GM23248 (cell line): ENCODE measurements around the gene SPTBN5. TPM values are rescaled to one million over a fixed set of nuclear protein-coding genes. Genes with fewer than 3 reads are reported as not detected.

Experiments
- DNase-seq: peaks from one replicate; pipeline ENCODE4 v3.0.0-alpha.2; 2015
- H2AFZ ChIP-seq: fragments of 200-600 bp; sonication (generic); 2 replicates; pipeline ENCODE4 v1.6.1; 2016; ENCODE audit warnings: antibody characterized with exemption
- H3F3A ChIP-seq: fragments of 200-600 bp; sonication (generic); 2 replicates; pipeline ENCODE4 v1.6.1; 2016; ENCODE audit warnings: mild to moderate bottlenecking, antibody characterized with exemption, mixed run types; ENCODE audit not compliant: insufficient read depth
- H3K27ac ChIP-seq: fragments of 200-600 bp; sonication (generic); 2 replicates; pipeline ENCODE4 v1.5.1; 2016; ENCODE audit warnings: mild to moderate bottlenecking
- H3K27me3 ChIP-seq: fragments of 200-600 bp; sonication (generic); replicated peaks from 2 replicates; pipeline ENCODE4 v1.6.1; 2016; ENCODE audit warnings: mild to moderate bottlenecking; ENCODE audit not compliant: insufficient read depth
- H3K36me3 ChIP-seq: fragments of 200-600 bp; sonication (generic); 2 replicates; pipeline ENCODE4 v1.6.1; 2016; ENCODE audit warnings: low read depth, mild to moderate bottlenecking
- H3K4me1 ChIP-seq: fragments of 200-600 bp; sonication (generic); 2 replicates; pipeline ENCODE4 v1.6.1; 2016; ENCODE audit warnings: mild to moderate bottlenecking; ENCODE audit not compliant: insufficient read depth
- H3K4me2 ChIP-seq: fragments of 200-600 bp; sonication (generic); one replicate; pipeline ENCODE4 v1.6.1; 2016; ENCODE audit warnings: mild to moderate bottlenecking; ENCODE audit not compliant: unreplicated experiment
- H3K4me3 ChIP-seq: fragments of 200-600 bp; sonication (generic); 2 replicates; pipeline ENCODE4 v1.5.1; 2016; ENCODE audit warnings: mild to moderate bottlenecking
- H3K79me2 ChIP-seq: fragments of 200-600 bp; sonication (generic); 2 replicates; pipeline ENCODE4 v1.6.1; 2016; ENCODE audit warnings: mild to moderate bottlenecking; ENCODE audit not compliant: insufficient read depth
- H3K9ac ChIP-seq: fragments of 200-600 bp; sonication (generic); 2 replicates; pipeline ENCODE4 v1.6.1; 2016; ENCODE audit warnings: mild to moderate bottlenecking
- H3K9me2 ChIP-seq: fragments of 200-600 bp; sonication (generic); 2 replicates; pipeline ENCODE4 v1.6.1; 2016; ENCODE audit warnings: mixed run types, mild to moderate bottlenecking, moderate library complexity; ENCODE audit not compliant: insufficient read depth
- H3K9me3 ChIP-seq: fragments of 200-600 bp; sonication (generic); one replicate; pipeline ENCODE4 v1.6.1; 2017; ENCODE audit warnings: low read depth
- H4K20me1 ChIP-seq: fragments of 200-600 bp; sonication (generic); 2 replicates; pipeline ENCODE4 v1.6.0; 2016; ENCODE audit not compliant: insufficient read depth
- EZH2 ChIP-seq: fragments of 200-600 bp; sonication (generic); IDR thresholded peaks from 2 replicates; pipeline ENCODE4 v1.6.1; 2018; ENCODE audit warnings: antibody characterized with exemption, mild to moderate bottlenecking; ENCODE audit not compliant: insufficient read depth, poor library complexity, severe bottlenecking
- EZH2phosphoT487 ChIP-seq: fragments of 200-600 bp; sonication (generic); IDR thresholded peaks from 2 replicates; pipeline ENCODE4 v1.6.1; 2018; ENCODE audit warnings: antibody characterized with exemption, moderate library complexity, mild to moderate bottlenecking, low read depth; ENCODE audit not compliant: insufficient read depth
- WGBS, 2 experiments: methylation state at CpG; one replicate each; pipeline ENCODE4 v1.1.6; 2015 to 2017; ENCODE audit warnings: low lambda C conversion rate in 2 of 2, low coverage in 1 of 2; ENCODE audit errors: missing lambda C conversion rate in 2 of 2; 5-methylcytosine and 5-hydroxymethylcytosine counted together
- in situ Hi-C: fragments of 300-500 bp; cut with MboI; formaldehyde crosslinking; loops from 2 replicates; pipeline ENCODE4 v1.15.0; 2020
- polyA plus RNA-seq: library from polyadenylated mRNA; unstranded; fragments of >200 nt; fragmentation: Nextera tagmentation; extraction: Ambion mirVana; gene quantifications from 2 replicates; pipeline ENCODE4 v1.2.1, GENCODE V29; 2016
- total RNA-seq: library from RNA; depleted of rRNA; stranded (reverse); fragments of >200 nt; shearing (Covaris generic); gene quantifications from 2 replicates; pipeline ENCODE4 v1.2.3, GENCODE V29; 2014

The SPTBN5 gene
- total and polyA plus RNA-seq, 2 experiments from 2014 or later = 0.03 to 0.11 TPM

GRCh38 chr15:41881920-41882688 is 11.7 kb downstream of the SPTBN5 start:
- DNase-seq = no peak
- Histone ChIP-seq H2AFZ (no peak overlapping the region), H3K4me1 (no peaks in the 10 kb centered on the region), H3K36me3 (no peaks in the 10 kb centered on the region), H3K9ac (no peak overlapping the region), H3K9me3 (no peaks in the 10 kb centered on the region), H3K4me2 (no peak overlapping the region), H3K27ac (no peak overlapping the region), H3K79me2 (no peaks in the 10 kb centered on the region), H4K20me1 (no peaks in the 10 kb centered on the region), H3K9me2 (no peaks in the 10 kb centered on the region), H3F3A (no peaks in the 10 kb centered on the region), H3K4me3 (no peak overlapping the region), H3K27me3 (no peaks in the 10 kb centered on the region)
- in situ Hi-C loops = no loop called here
- TF ChIP-seq EZH2 = no peak
- no peak for TF ChIP-seq EZH2phosphoT487
- 31 to 34% methylated on average over 25 to 64 of the region's 81 CpGs for WGBS, 2 experiments

- H3K4me3 ChIP-seq = no peak overlapping the region
- no peak overlapping the region for H3K27ac ChIP-seq
- H3K9me2 ChIP-seq = no peaks in the 10 kb centered on the region
- H3K27me3 ChIP-seq = no peaks in the 10 kb centered on the region
- no peak overlapping the region for H2AFZ ChIP-seq
- H3F3A ChIP-seq = no peaks in the 10 kb centered on the region
- no peaks in the 10 kb centered on the region for H3K79me2 ChIP-seq
- in situ Hi-C loops = no loop called here
- no peaks in the 10 kb centered on the region for H3K4me1 ChIP-seq
- no peaks in the 10 kb centered on the region for H3K36me3 ChIP-seq
- DNase-seq = peak; percentile 34
- no peaks in the 10 kb centered on the region for H3K9me3 ChIP-seq
- 28 to 31% methylated on average over 5 to 10 of the region's 10 CpGs for WGBS, 2 experiments
- H3K4me2 ChIP-seq = no peak overlapping the region
- TF ChIP-seq EZH2 (no peak), EZH2phosphoT487 (no peak)
- no peaks in the 10 kb centered on the region for H4K20me1 ChIP-seq
- H3K9ac ChIP-seq = no peak overlapping the region
Measured at GRCh38 chr15:41881550-41881919, 12.3 kb downstream of the SPTBN5 start.

GRCh38 chr15:41881086-41881485 is 12.8 kb downstream of the SPTBN5 start:
- WGBS, 2 experiments = 86 to 89% methylated on average over 8 of the region's 8 CpGs
- H3K4me1 ChIP-seq = no peaks in the 10 kb centered on the region
- in situ Hi-C loops = no loop called here
- no peak overlapping the region for H3K27ac ChIP-seq
- no peak overlapping the region for H3K4me3 ChIP-seq
- H3K79me2 ChIP-seq = no peaks in the 10 kb centered on the region
- H2AFZ ChIP-seq = no peak overlapping the region
- no peaks in the 10 kb centered on the region for H4K20me1 ChIP-seq
- H3F3A ChIP-seq = no peaks in the 10 kb centered on the region
- no peaks in the 10 kb centered on the region for H3K27me3 ChIP-seq
- TF ChIP-seq EZH2 = no peak
- no peak for TF ChIP-seq EZH2phosphoT487
- no peak overlapping the region for H3K9ac ChIP-seq
- H3K4me2 ChIP-seq = no peak overlapping the region
- H3K36me3 ChIP-seq = no peaks in the 10 kb centered on the region
- H3K9me3 ChIP-seq = no peaks in the 10 kb centered on the region
- DNase-seq = no peak
- H3K9me2 ChIP-seq = no peaks in the 10 kb centered on the region

GRCh38 chr15:41880156-41880877 is 13.5 kb downstream of the SPTBN5 start:
- Histone ChIP-seq H3K4me1 (no peaks in the 10 kb centered on the region), H3K27ac (no peak overlapping the region), H3K9me2 (no peaks in the 10 kb centered on the region), H3K79me2 (no peaks in the 10 kb centered on the region), H3K9ac (no peak overlapping the region), H3K36me3 (no peaks in the 10 kb centered on the region), H3K9me3 (no peaks in the 10 kb centered on the region), H2AFZ (no peak overlapping the region), H3F3A (no peaks in the 10 kb centered on the region), H4K20me1 (no peaks in the 10 kb centered on the region), H3K27me3 (no peaks in the 10 kb centered on the region), H3K4me2 (no peak overlapping the region), H3K4me3 (no peak overlapping the region)
- no peak for DNase-seq
- WGBS, 2 experiments = 89 to 95% methylated on average over 10 of the region's 10 CpGs
- TF ChIP-seq EZH2 (no peak), EZH2phosphoT487 (no peak)
- in situ Hi-C loops = no loop called here
